HUES6 (cell line): Measurements from ENCODE around the gene PADI1.

Experiments used
- H3K27ac ChIP-seq: 2 replicates; pipeline ENCODE4 v1.7.0; 2013; ENCODE audit warnings: low read depth, mild to moderate bottlenecking, low read length, inconsistent platforms
- H3K27me3 ChIP-seq: 2 replicates; pipeline ENCODE4 v1.6.1; 2013; ENCODE audit warnings: low read length; ENCODE audit not compliant: control insufficient read depth, insufficient read depth
- H3K36me3 ChIP-seq: 2 replicates; pipeline ENCODE4 v1.6.1; 2013; ENCODE audit warnings: low read length; ENCODE audit not compliant: control insufficient read depth, insufficient read depth
- H3K4me1 ChIP-seq: 2 replicates; pipeline ENCODE4 v1.6.1; 2013; ENCODE audit warnings: low read length; ENCODE audit not compliant: control insufficient read depth, insufficient read depth
- H3K4me3 ChIP-seq: 2 replicates; pipeline ENCODE4 v1.5.1; 2013; ENCODE audit warnings: low read depth, low read length
- H3K9ac ChIP-seq: one replicate; pipeline ENCODE4 v1.6.1; 2013; ENCODE audit warnings: mild to moderate bottlenecking, low read length
- H3K9me3 ChIP-seq: 2 replicates; pipeline ENCODE4 v1.6.1; 2013; ENCODE audit warnings: low read depth, low read length; ENCODE audit not compliant: control insufficient read depth, insufficient read depth

Gene PADI1

DNA sequence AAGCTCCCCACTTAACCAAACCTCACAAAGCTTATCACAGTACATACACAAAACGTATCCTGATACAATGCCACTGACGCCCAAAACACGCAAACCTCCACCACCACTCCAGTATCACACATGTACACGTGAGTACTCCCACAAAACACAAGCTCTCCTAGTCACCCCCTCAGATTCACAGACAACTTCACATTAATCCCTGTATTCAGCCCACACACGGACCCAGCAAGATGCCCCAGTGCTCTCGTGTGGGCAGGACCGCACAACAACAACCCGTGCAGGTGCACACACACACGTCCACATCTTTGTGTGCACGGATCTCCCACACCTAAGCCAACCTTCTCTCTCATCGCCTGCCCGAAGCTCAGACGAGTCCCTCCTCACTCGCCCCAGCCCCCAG is 17.6 kb downstream of the PADI1 start:
- peaks cover 8% of the 10 kb centered on the region for H3K27me3 ChIP-seq
- H3K9ac ChIP-seq = no peak overlapping the region

GRCh38 chr1:17224434-17224833 is 19.5 kb downstream of the PADI1 start:
- Histone ChIP-seq H3K9ac (no peak overlapping the region), H3K9me3 (no peaks in the 10 kb centered on the region), H3K4me1 (no peaks in the 10 kb centered on the region), H3K27ac (no peak overlapping the region), H3K36me3 (no peaks in the 10 kb centered on the region), H3K27me3 (peaks cover 4% of the 10 kb centered on the region; the same call in 1 of the 2 replicates), H3K4me3 (no peak overlapping the region)

More for the DNA sequence above, 17.6 kb downstream of the PADI1 start:
- H3K27ac ChIP-seq = no peak overlapping the region
- H3K9me3 ChIP-seq = no peaks in the 10 kb centered on the region
- H3K4me1 ChIP-seq = no peaks in the 10 kb centered on the region
- H3K36me3 ChIP-seq = no peaks in the 10 kb centered on the region
- no peak overlapping the region for H3K4me3 ChIP-seq

DNA sequence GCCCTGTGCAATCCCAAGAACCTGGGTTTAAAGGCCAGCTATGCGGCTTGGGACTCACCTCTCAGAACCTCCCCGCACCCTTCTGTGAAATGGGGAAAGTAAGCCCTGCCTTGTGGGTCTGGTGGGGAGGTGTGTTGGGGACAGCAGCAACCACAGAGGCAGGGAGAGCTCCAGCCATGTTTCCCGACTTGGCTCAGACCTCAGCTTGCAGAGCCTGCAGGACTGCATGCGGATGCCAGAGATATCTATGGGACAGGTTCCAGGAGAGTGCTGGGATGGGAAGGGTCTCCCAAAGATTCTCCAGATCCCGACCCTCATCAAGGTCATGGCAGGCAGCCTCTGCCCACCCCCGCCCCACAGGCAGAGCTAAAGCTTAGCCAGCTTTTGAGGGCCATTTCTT is 20.2 kb downstream of the PADI1 start:
- no peaks in the 10 kb centered on the region for H3K4me1 ChIP-seq
- H3K9me3 ChIP-seq = no peaks in the 10 kb centered on the region
- H3K4me3 ChIP-seq = no peak overlapping the region
- H3K9ac ChIP-seq = no peak overlapping the region
- no peaks in the 10 kb centered on the region for H3K36me3 ChIP-seq
- peaks cover 4% of the 10 kb centered on the region; the same call in 1 of the 2 replicates for H3K27me3 ChIP-seq
- no peak overlapping the region for H3K27ac ChIP-seq

GRCh38 chr1:17227358-17227915 is 22.5 kb downstream of the PADI1 start:
- no peak overlapping the region for H3K9ac ChIP-seq
- no peaks in the 10 kb centered on the region for H3K36me3 ChIP-seq
- no peaks in the 10 kb centered on the region for H3K9me3 ChIP-seq
- H3K27me3 ChIP-seq = peaks cover 3% of the 10 kb centered on the region; the same call in 1 of the 2 replicates
- no peak overlapping the region for H3K4me3 ChIP-seq
- no peak overlapping the region for H3K27ac ChIP-seq
- no peaks in the 10 kb centered on the region for H3K4me1 ChIP-seq

GRCh38 chr1:17228619-17229018 is 23.7 kb downstream of the PADI1 start:
- H3K27me3 ChIP-seq = no peaks in the 10 kb centered on the region
- H3K9ac ChIP-seq = no peak overlapping the region
- no peaks in the 10 kb centered on the region for H3K9me3 ChIP-seq
- no peaks in the 10 kb centered on the region for H3K4me1 ChIP-seq
- H3K4me3 ChIP-seq = no peak overlapping the region
- H3K27ac ChIP-seq = no peak overlapping the region
- no peaks in the 10 kb centered on the region for H3K36me3 ChIP-seq

DNA sequence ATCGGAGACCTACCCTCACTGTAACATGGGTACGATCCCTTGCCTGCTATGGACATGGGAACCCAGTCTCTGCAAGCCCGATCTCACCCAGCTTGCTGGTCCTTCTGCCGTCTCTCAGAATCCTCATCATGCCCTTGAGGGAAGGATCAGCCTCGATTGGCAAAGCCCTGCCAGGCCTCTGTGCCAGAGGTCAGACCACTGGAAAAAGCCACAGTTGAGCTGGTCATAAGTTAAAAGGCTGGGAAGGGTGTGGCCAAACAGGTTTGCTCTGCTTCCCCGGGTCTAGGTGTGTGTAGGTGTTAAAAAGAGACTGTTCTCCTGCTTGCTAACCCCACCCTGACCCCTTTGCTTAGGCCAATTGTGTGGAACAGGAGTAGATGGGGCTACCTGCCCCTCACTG is 24.5 kb downstream of the PADI1 start:
- no peaks in the 10 kb centered on the region for H3K36me3 ChIP-seq
- no peak overlapping the region for H3K27ac ChIP-seq
- no peak overlapping the region for H3K9ac ChIP-seq
- H3K9me3 ChIP-seq = no peaks in the 10 kb centered on the region
- no peaks in the 10 kb centered on the region for H3K4me1 ChIP-seq
- H3K4me3 ChIP-seq = no peak overlapping the region
- H3K27me3 ChIP-seq = no peaks in the 10 kb centered on the region

DNA sequence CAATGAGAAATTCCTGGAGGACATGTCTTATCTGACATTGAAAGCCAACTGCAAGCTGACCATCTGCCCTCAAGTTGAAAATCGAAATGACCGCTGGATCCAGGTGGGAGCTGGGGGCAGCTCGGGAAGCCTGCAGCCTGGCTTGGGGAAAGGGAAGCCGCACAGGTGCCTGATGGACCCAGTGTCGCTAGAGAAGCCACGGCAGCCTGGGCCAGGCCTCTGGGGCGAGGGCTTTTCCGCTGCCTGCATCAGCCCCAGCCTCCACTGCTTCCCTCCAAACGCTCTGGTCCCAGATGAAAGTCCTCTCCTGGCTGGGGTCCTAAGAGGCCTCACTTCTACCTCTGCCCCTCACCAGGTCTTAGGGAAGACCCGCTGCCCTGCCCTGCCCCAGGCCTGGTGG is 25.2 kb downstream of the PADI1 start:
- no peaks in the 10 kb centered on the region for H3K9me3 ChIP-seq
- no peaks in the 10 kb centered on the region for H3K27me3 ChIP-seq
- no peak overlapping the region for H3K27ac ChIP-seq
- H3K9ac ChIP-seq = no peak overlapping the region
- H3K36me3 ChIP-seq = no peaks in the 10 kb centered on the region
- H3K4me3 ChIP-seq = no peak overlapping the region
- H3K4me1 ChIP-seq = no peaks in the 10 kb centered on the region

- no peaks in the 10 kb centered on the region for H3K9me3 ChIP-seq
- H3K4me3 ChIP-seq = no peak overlapping the region
- no peaks in the 10 kb centered on the region for H3K27me3 ChIP-seq
- H3K4me1 ChIP-seq = no peaks in the 10 kb centered on the region
- no peak overlapping the region for H3K9ac ChIP-seq
- no peak overlapping the region for H3K27ac ChIP-seq
- no peaks in the 10 kb centered on the region for H3K36me3 ChIP-seq
Observed at GRCh38 chr1:17230671-17231310, 25.9 kb downstream of the PADI1 start.

GRCh38 chr1:17232759-17233661 is 28.1 kb downstream of the PADI1 start:
- H3K27ac ChIP-seq = no peak overlapping the region
- H3K27me3 ChIP-seq = no peaks in the 10 kb centered on the region
- H3K4me3 ChIP-seq = no peak overlapping the region
- H3K9ac ChIP-seq = no peak overlapping the region
- no peaks in the 10 kb centered on the region for H3K9me3 ChIP-seq
- no peaks in the 10 kb centered on the region for H3K36me3 ChIP-seq
- H3K4me1 ChIP-seq = no peaks in the 10 kb centered on the region

- Histone ChIP-seq H3K27me3 (no peaks in the 10 kb centered on the region), H3K27ac (no peak overlapping the region), H3K4me1 (no peaks in the 10 kb centered on the region), H3K9me3 (no peaks in the 10 kb centered on the region), H3K9ac (no peak overlapping the region), H3K36me3 (no peaks in the 10 kb centered on the region), H3K4me3 (no peak overlapping the region)
Observed at GRCh38 chr1:17233675-17234320, 28.9 kb downstream of the PADI1 start.

DNA sequence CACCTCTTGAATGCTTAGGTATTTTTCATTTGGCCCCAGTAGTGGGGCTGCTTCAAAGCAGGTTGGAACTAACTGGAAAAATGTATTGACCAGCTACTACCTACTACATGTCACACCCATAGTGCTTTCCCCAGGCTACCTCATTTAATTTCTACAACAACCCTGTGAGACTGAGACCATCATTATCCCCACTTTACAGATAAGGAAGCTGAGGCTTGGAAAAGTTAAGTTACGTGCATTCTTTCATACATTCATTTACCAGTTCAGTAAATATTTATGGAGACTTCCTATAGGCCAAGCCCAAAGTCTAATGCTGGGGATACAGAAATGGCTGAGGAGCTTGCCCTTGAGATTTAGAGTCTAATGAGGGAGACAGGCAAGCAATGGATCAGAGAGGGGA is 29.5 kb downstream of the PADI1 start:
- Histone ChIP-seq H3K4me3 (no peak overlapping the region), H3K27ac (no peak overlapping the region), H3K27me3 (no peaks in the 10 kb centered on the region), H3K4me1 (no peaks in the 10 kb centered on the region), H3K9ac (no peak overlapping the region), H3K36me3 (no peaks in the 10 kb centered on the region), H3K9me3 (no peaks in the 10 kb centered on the region)
